ENCODE measurements around the gene CTCF. TPM values are rescaled to one million over a fixed set of nuclear protein-coding genes. Genes with fewer than 3 reads are reported as not detected.
"Not testable (repeated sequence)": the region's sequence is repeated elsewhere in the genome, so short reads cannot be mapped to it uniquely, and the experiment has no call there.

Gene CTCF
- total RNA-seq (10 to 100 TPM; 55.3 to 69.0 (median 64.0) TPM), total RNA-seq (57.3 to 156 (median 118) reads per million in 29 experiments)
- 63.3 TPM for total RNA-seq (2013)

GRCh38 chr16:67562526-67562917 is at the start of gene CTCF:
CTCF (plus strand) TSS chr16:67562526; CDS start chr16:67610833, 48,307 bp downstream.
- Mint-ChIP-seq H3K27ac (peak within 1 kb of the TSS; percentile 92 to 94), H3K4me1 (peaks cover 44 to 61% (median 46%) of the 10 kb centered on the region in 3 donors)
- CTCF ChIA-PET, result interaction anchor here (0.5 to 6.4 kb wide), 8 partner anchors 10 to 96 kb away, joined by 3 to 64 read pairs (median 12); partner anchors contain the start of genes ATP6V0D1 (in 1 of the 2) and CARMIL2 (in 1 of the 2)

DNA sequence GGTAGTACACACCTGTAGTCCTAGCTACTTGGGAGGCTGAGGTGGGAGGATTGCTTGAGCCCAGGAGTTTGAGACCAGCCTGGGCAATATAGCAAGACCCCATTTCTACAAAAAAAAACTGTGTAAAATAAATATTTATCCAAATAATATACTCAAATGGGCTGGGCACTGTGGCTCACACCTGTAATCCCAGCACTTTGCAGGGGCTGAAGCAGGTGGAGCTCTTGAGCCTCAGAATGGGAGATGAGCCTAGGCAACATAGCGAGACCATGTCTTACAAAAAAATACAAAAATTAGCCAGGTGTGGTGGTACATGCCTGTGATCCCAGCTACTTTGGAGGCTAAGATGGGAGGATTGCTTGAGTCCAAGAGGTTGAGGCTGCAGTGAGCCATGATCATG is 48.4 kb upstream of the CTCF start:
- H3K4me3 Mint-ChIP-seq; H3K9me3 ChIP-seq; H3K36me3 Mint-ChIP-seq; H3K27me3 ChIP-seq (replicated peaks in 1 of 2; ENCODE audit: control insufficient read depth in 2 of 2, extremely low read depth in 1 of 2, insufficient read depth in 2 of 2, low read length in 1 of 2); H3K27ac ChIP-seq (ENCODE audit: low read length); H3K36me3 ChIP-seq (ENCODE audit: control insufficient read depth in 2 of 2, extremely low read depth in 1 of 2, insufficient read depth in 1 of 2, low read length in 1 of 2); H3K27me3 Mint-ChIP-seq; H3K4me3 ChIP-seq (ENCODE audit: control insufficient read depth in 1 of 2, extremely low read depth in 1 of 2, low read length in 1 of 2); H3K9me3 Mint-ChIP-seq; DNase-seq; H3K27ac Mint-ChIP-seq: not testable (repeated sequence)
- peak in 1 of 4 experiments; percentile 13 for ATAC-seq (replicated peaks in 1 of 4)
- peaks cover 18 to 34% (median 27%) of the 10 kb centered on the region in 3 donors for H3K4me1 Mint-ChIP-seq
- POLR2A ChIA-PET, result interaction anchor here in 1 of 2 donors (0.6 to 1.2 kb wide), 2 partner anchors 32 to 66 kb away, joined by 3 to 5 read pairs; no protein-coding TSS in a partner anchor
- no CpG with 5 or more reads among the region's 1 CpG for WGBS (ENCODE audit: insufficient coverage)
- CTCF ChIA-PET, result interaction anchor here (0.5 to 2.0 kb wide), 16 partner anchors 17 to 306 kb away, joined by 3 to 21 read pairs (median 4); partner anchors contain the start of gene ATP6V0D1 (in 1 of the 2)
- peaks cover 0 to 36% of the 10 kb centered on the region in 2 experiments for H3K4me1 ChIP-seq (ENCODE audit: control insufficient read depth in 1 of 2, extremely low read depth in 1 of 2, insufficient read depth in 2 of 2, low read length in 2 of 2)

More at GRCh38 chr16:67562526-67562917, at the start of gene CTCF:
- under 1% methylated on average over 35 of the region's 62 CpGs for WGBS (ENCODE audit: insufficient coverage)
- POLR2A ChIA-PET, result interaction anchor here in 1 of 2 donors (1.0 kb wide), 1 partner anchor 98 kb away, joined by 3 read pairs; the partner anchor contains the start of gene ACD
- H3K27me3 ChIP-seq (replicated peaks in 1 of 2; ENCODE audit: control insufficient read depth in 2 of 2, extremely low read depth in 1 of 2, insufficient read depth in 2 of 2, low read length in 1 of 2), result no peaks in the 10 kb centered on the region
- ATAC-seq (replicated peaks in 1 of 4) (peak; percentile 65 to 70 (median 69)), DNase-seq (peak in 31 of 35 experiments; percentile 61 to 92 (median 81))
- Mint-ChIP-seq H3K4me3 (peak within 1 kb of the TSS; percentile 85 to 88 (median 86)), H3K9me3 (no peaks in the 10 kb centered on the region), H3K27me3 (no peaks in the 10 kb centered on the region), H3K36me3 (peaks cover 3% of the 10 kb centered on the region)
- H3K36me3 ChIP-seq (ENCODE audit: control insufficient read depth in 2 of 2, extremely low read depth in 1 of 2, insufficient read depth in 1 of 2, low read length in 1 of 2), result no peaks in the 10 kb centered on the region
- peak within 1 kb of the TSS; percentile 84 for H3K27ac ChIP-seq (ENCODE audit: low read length)
- peaks cover 21 to 45% of the 10 kb centered on the region in 2 experiments for H3K4me1 ChIP-seq (ENCODE audit: control insufficient read depth in 1 of 2, extremely low read depth in 1 of 2, insufficient read depth in 2 of 2, low read length in 2 of 2)
- no peaks in the 10 kb centered on the region for H3K9me3 ChIP-seq
- peak within 1 kb of the TSS; percentile 75 to 91 for H3K4me3 ChIP-seq (ENCODE audit: control insufficient read depth in 1 of 2, extremely low read depth in 1 of 2, low read length in 1 of 2)

GRCh38 chr16:67514382-67514828 is 47.9 kb upstream of the CTCF start:
- WGBS (ENCODE audit: insufficient coverage), result 0% methylated on average over 6 of the region's 8 CpGs
- no peak overlapping the region for H3K4me3 Mint-ChIP-seq

GRCh38 chr16:67516296-67517154 is 45.8 kb upstream of the CTCF start:
- ChIA-PET POLR2A (interaction anchor here in 1 of 2 donors (0.6 kb wide), 1 partner anchor 1919 kb away, joined by 3 read pairs; no protein-coding TSS in a partner anchor), CTCF (interaction anchor here (0.6 to 1.9 kb wide), 12 partner anchors 10 to 376 kb away, joined by 3 to 5 read pairs (median 3); partner anchors contain the start of genes ACD (in 1 of the 2), AGRP (in 1 of the 2) and ATP6V0D1 (in 1 of the 2))
- DNase-seq, result no peak
- Mint-ChIP-seq H3K9me3 (no peaks in the 10 kb centered on the region), H3K27me3 (no peaks in the 10 kb centered on the region), H3K4me3 (no peak overlapping the region), H3K36me3 (no peaks in the 10 kb centered on the region), H3K27ac (peak overlapping the region in 1 of 2 donors; percentile 23), H3K4me1 (peaks cover 17 to 40% (median 39%) of the 10 kb centered on the region in 3 donors)
- no peak for ATAC-seq (replicated peaks in 1 of 4)
- H3K4me3 ChIP-seq (ENCODE audit: control insufficient read depth in 1 of 2, extremely low read depth in 1 of 2, low read length in 1 of 2), result no peak overlapping the region
- no peaks in the 10 kb centered on the region for H3K27me3 ChIP-seq (replicated peaks in 1 of 2; ENCODE audit: control insufficient read depth in 2 of 2, extremely low read depth in 1 of 2, insufficient read depth in 2 of 2, low read length in 1 of 2)
- H3K27ac ChIP-seq (ENCODE audit: low read length), result no peak overlapping the region
- no peaks in the 10 kb centered on the region for H3K9me3 ChIP-seq
- H3K36me3 ChIP-seq (ENCODE audit: control insufficient read depth in 2 of 2, extremely low read depth in 1 of 2, insufficient read depth in 1 of 2, low read length in 1 of 2), result no peaks in the 10 kb centered on the region
- WGBS (ENCODE audit: insufficient coverage), result 100% methylated on average over 7 of the region's 12 CpGs
- peaks cover 0 to 44% of the 10 kb centered on the region in 2 experiments for H3K4me1 ChIP-seq (ENCODE audit: control insufficient read depth in 1 of 2, extremely low read depth in 1 of 2, insufficient read depth in 2 of 2, low read length in 2 of 2)

More at GRCh38 chr16:67514382-67514828, 47.9 kb upstream of the CTCF start:
- Mint-ChIP-seq H3K27me3 (no peaks in the 10 kb centered on the region), H3K4me1 (peaks cover 15 to 34% (median 27%) of the 10 kb centered on the region in 3 donors), H3K9me3 (no peaks in the 10 kb centered on the region), H3K36me3 (no peaks in the 10 kb centered on the region), H3K27ac (peak overlapping the region in 1 of 2 donors; percentile 52)
- peak; percentile 76 to 88 (median 79) for ATAC-seq (replicated peaks in 1 of 4)
- no peaks in the 10 kb centered on the region for H3K27me3 ChIP-seq (replicated peaks in 1 of 2; ENCODE audit: control insufficient read depth in 2 of 2, extremely low read depth in 1 of 2, insufficient read depth in 2 of 2, low read length in 1 of 2)
- peak; percentile 57 to 92 (median 77) for DNase-seq
- no peaks in the 10 kb centered on the region for H3K9me3 ChIP-seq
- no peaks in the 10 kb centered on the region for H3K36me3 ChIP-seq (ENCODE audit: control insufficient read depth in 2 of 2, extremely low read depth in 1 of 2, insufficient read depth in 1 of 2, low read length in 1 of 2)
- CTCF ChIA-PET, result interaction anchor here (0.6 to 2.0 kb wide), 15 partner anchors 17 to 305 kb away, joined by 3 to 21 read pairs (median 4); partner anchors contain the start of gene ATP6V0D1 (in 1 of the 2)
- no peak overlapping the region for H3K4me3 ChIP-seq (ENCODE audit: control insufficient read depth in 1 of 2, extremely low read depth in 1 of 2, low read length in 1 of 2)
- POLR2A ChIA-PET, result interaction anchor here in 1 of 2 donors (0.6 to 1.2 kb wide), 2 partner anchors 33 to 66 kb away, joined by 3 to 5 read pairs; no protein-coding TSS in a partner anchor
- H3K4me1 ChIP-seq (ENCODE audit: control insufficient read depth in 1 of 2, extremely low read depth in 1 of 2, insufficient read depth in 2 of 2, low read length in 2 of 2), result peaks cover 0 to 36% of the 10 kb centered on the region in 2 experiments
- no peak overlapping the region for H3K27ac ChIP-seq (ENCODE audit: low read length)

DNA sequence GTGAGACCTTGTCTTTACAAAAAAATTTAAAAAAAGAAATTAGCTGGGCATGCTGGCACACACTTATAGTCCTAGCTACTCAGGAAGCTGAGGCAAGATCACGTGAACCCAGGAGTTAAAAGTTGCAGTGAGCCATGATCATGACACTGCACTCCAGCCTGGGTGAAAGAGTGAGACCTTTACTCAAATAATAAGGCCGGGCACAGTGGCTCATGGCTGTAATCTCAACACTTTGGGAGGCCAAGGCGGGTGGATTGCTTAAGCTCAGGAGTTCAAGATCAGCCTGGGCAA is 45.2 kb upstream of the CTCF start:
- no peaks in the 10 kb centered on the region for H3K36me3 ChIP-seq (ENCODE audit: control insufficient read depth in 2 of 2, extremely low read depth in 1 of 2, insufficient read depth in 1 of 2, low read length in 1 of 2)
- Mint-ChIP-seq H3K27me3 (no peaks in the 10 kb centered on the region), H3K27ac (no peak overlapping the region), H3K4me3 (no peak overlapping the region), H3K36me3 (no peaks in the 10 kb centered on the region), H3K4me1 (peaks cover 19 to 43% (median 40%) of the 10 kb centered on the region in 3 donors), H3K9me3 (no peaks in the 10 kb centered on the region)
- no peak overlapping the region for H3K27ac ChIP-seq (ENCODE audit: low read length)
- POLR2A ChIA-PET, result interaction anchor here in 1 of 2 donors (0.6 kb wide), 1 partner anchor 1918 kb away, joined by 3 read pairs; no protein-coding TSS in a partner anchor
- no peaks in the 10 kb centered on the region for H3K27me3 ChIP-seq (replicated peaks in 1 of 2; ENCODE audit: control insufficient read depth in 2 of 2, extremely low read depth in 1 of 2, insufficient read depth in 2 of 2, low read length in 1 of 2)
- CTCF ChIA-PET, result interaction anchor here (0.6 to 1.5 kb wide), 9 partner anchors 11 to 375 kb away, joined by 3 to 5 read pairs (median 3); partner anchors contain the start of genes ACD (in 1 of the 2) and ATP6V0D1 (in 1 of the 2)
- DNase-seq (no peak), ATAC-seq (replicated peaks in 1 of 4) (no peak)
- H3K9me3 ChIP-seq, result no peaks in the 10 kb centered on the region
- no peak overlapping the region for H3K4me3 ChIP-seq (ENCODE audit: control insufficient read depth in 1 of 2, extremely low read depth in 1 of 2, low read length in 1 of 2)
- peaks cover 0 to 48% of the 10 kb centered on the region in 2 experiments for H3K4me1 ChIP-seq (ENCODE audit: control insufficient read depth in 1 of 2, extremely low read depth in 1 of 2, insufficient read depth in 2 of 2, low read length in 2 of 2)
- WGBS (ENCODE audit: insufficient coverage), result no CpG with 5 or more reads among the region's 3 CpGs

All from T-cell (primary cell).